Activated CD8-positive, alpha-beta memory T cell treated with anti-CD3 and anti-CD28 coated beads for 48 hours (primary cell): Measurements from ENCODE around the gene NOC4L.

Source experiments
- DNase-seq, 3 experiments: peaks; one replicate each; pipeline ENCODE4 v3.0.0-alpha.2; 2020; ENCODE audit warnings: low read depth in 2 of 3, low spot score in 2 of 3

Gene NOC4L

GRCh38 chr12:132196038-132196872, 52.0 kb downstream of the NOC4L start:
- no peak for DNase-seq

- DNase-seq = no peak
Observed at GRCh38 chr12:132196873-132197390, 52.7 kb downstream of the NOC4L start.

GRCh38 chr12:132197581-132198354, 53.5 kb downstream of the NOC4L start:
- no peak for DNase-seq

- DNase-seq = no peak
Observed at GRCh38 chr12:132199101-132199500, 54.8 kb downstream of the NOC4L start.

- no peak for DNase-seq
Observed at GRCh38 chr12:132199526-132200319, 55.5 kb downstream of the NOC4L start.

- DNase-seq = no peak
Observed at GRCh38 chr12:132200800-132201199, 56.5 kb downstream of the NOC4L start.

GRCh38 chr12:132201391-132202120, 57.3 kb downstream of the NOC4L start:
- DNase-seq = no peak
